Ishikawa (cell line): ENCODE data around the gene RPS5.

Experiments used
- CEBPB ChIP-seq: IDR thresholded peaks from 2 replicates; pipeline ENCODE4 v1.6.1; 2012
- CREB1 ChIP-seq: IDR thresholded peaks from 2 replicates; pipeline ENCODE4 v1.6.1; 2012; ENCODE audit warnings: low read depth
- EGR1 ChIP-seq: IDR thresholded peaks from 2 replicates; pipeline ENCODE4 v1.6.1; 2012
- EP300 ChIP-seq: IDR thresholded peaks from 2 replicates; pipeline ENCODE4 v1.6.1; 2012; ENCODE audit warnings: borderline replicate concordance
- FOXM1 ChIP-seq: IDR thresholded peaks from 2 replicates; pipeline ENCODE4 v1.6.1; 2012; ENCODE audit warnings: low read depth, borderline replicate concordance
- NFIC ChIP-seq: IDR thresholded peaks from 2 replicates; pipeline ENCODE4 v1.6.1; 2012
- RAD21 ChIP-seq: IDR thresholded peaks from 2 replicates; pipeline ENCODE4 v1.6.1; 2012; ENCODE audit warnings: low read depth
- TAF1 ChIP-seq: IDR thresholded peaks from 2 replicates; pipeline ENCODE4 v1.6.1; 2012; ENCODE audit warnings: low read depth, mild to moderate bottlenecking
- TCF12 ChIP-seq: IDR thresholded peaks from 2 replicates; pipeline ENCODE4 v1.6.1; 2012; ENCODE audit warnings: low read depth
- TEAD4 ChIP-seq: IDR thresholded peaks from 2 replicates; pipeline ENCODE4 v1.6.1; 2012
- YY1 ChIP-seq: IDR thresholded peaks from 2 replicates; pipeline ENCODE4 v1.6.1; 2012; ENCODE audit warnings: low read depth
- ZBTB7A ChIP-seq: IDR thresholded peaks from 2 replicates; pipeline ENCODE4 v1.6.1; 2012; ENCODE audit warnings: low read depth
- TF ChIP-seq, protein P1 (sequence below): IDR thresholded peaks from 2 replicates; pipeline ENCODE4 v1.6.1; 2012; ENCODE audit warnings: low read depth, mild to moderate bottlenecking
- TF ChIP-seq, protein P2 (sequence below): IDR thresholded peaks from 2 replicates; pipeline ENCODE4 v1.6.1; 2012
- TF ChIP-seq, protein P3 (sequence below): IDR thresholded peaks from 2 replicates; pipeline ENCODE4 v1.6.1; 2012

RPS5 gene

DNA sequence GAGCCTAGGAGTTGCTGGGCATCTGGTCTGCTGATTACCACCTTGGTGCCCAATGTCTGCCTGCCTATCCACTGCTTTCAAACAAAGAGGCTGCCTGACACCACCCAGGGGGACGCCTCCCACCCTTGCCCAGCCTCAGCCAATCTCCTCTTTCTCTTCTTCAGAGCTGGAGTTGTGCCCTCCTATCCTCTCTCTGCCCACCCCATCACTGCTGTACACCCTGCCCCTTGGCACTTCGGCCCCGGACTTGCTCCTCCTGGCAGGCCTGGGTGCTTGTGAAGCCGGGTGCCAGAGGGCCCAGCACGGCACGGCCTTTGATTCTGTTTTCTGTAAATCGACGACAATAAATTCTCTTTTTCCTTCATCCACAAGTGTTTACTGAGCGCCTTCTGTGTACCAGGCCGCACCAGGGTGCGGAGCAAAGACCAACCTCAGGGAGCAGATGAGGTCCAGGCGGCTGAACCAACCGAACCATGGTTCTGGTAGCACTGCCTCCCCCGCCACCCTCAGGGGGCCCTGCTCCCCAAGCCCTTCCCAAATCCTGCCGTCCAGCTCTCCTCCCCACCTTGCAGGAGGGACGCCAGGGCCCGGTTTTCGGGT is 13.3 kb downstream of the RPS5 start:
- TF ChIP-seq ZBTB7A (no peak), YY1 (no peak), NFIC (no peak), TEAD4 (no peak), CEBPB (no peak), TAF1 (no peak), FOXM1 (no peak), CREB1 (no peak), EP300 (no peak), TCF12 (no peak), EGR1 (no peak)
- TF ChIP-seq, protein P1, sequence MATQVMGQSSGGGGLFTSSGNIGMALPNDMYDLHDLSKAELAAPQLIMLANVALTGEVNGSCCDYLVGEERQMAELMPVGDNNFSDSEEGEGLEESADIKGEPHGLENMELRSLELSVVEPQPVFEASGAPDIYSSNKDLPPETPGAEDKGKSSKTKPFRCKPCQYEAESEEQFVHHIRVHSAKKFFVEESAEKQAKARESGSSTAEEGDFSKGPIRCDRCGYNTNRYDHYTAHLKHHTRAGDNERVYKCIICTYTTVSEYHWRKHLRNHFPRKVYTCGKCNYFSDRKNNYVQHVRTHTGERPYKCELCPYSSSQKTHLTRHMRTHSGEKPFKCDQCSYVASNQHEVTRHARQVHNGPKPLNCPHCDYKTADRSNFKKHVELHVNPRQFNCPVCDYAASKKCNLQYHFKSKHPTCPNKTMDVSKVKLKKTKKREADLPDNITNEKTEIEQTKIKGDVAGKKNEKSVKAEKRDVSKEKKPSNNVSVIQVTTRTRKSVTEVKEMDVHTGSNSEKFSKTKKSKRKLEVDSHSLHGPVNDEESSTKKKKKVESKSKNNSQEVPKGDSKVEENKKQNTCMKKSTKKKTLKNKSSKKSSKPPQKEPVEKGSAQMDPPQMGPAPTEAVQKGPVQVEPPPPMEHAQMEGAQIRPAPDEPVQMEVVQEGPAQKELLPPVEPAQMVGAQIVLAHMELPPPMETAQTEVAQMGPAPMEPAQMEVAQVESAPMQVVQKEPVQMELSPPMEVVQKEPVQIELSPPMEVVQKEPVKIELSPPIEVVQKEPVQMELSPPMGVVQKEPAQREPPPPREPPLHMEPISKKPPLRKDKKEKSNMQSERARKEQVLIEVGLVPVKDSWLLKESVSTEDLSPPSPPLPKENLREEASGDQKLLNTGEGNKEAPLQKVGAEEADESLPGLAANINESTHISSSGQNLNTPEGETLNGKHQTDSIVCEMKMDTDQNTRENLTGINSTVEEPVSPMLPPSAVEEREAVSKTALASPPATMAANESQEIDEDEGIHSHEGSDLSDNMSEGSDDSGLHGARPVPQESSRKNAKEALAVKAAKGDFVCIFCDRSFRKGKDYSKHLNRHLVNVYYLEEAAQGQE = no peak
- TF ChIP-seq, protein P2, sequence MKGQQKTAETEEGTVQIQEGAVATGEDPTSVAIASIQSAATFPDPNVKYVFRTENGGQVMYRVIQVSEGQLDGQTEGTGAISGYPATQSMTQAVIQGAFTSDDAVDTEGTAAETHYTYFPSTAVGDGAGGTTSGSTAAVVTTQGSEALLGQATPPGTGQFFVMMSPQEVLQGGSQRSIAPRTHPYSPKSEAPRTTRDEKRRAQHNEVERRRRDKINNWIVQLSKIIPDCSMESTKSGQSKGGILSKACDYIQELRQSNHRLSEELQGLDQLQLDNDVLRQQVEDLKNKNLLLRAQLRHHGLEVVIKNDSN = no peak
- TF ChIP-seq, protein P3, sequence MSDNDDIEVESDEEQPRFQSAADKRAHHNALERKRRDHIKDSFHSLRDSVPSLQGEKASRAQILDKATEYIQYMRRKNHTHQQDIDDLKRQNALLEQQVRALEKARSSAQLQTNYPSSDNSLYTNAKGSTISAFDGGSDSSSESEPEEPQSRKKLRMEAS = no peak

DNA sequence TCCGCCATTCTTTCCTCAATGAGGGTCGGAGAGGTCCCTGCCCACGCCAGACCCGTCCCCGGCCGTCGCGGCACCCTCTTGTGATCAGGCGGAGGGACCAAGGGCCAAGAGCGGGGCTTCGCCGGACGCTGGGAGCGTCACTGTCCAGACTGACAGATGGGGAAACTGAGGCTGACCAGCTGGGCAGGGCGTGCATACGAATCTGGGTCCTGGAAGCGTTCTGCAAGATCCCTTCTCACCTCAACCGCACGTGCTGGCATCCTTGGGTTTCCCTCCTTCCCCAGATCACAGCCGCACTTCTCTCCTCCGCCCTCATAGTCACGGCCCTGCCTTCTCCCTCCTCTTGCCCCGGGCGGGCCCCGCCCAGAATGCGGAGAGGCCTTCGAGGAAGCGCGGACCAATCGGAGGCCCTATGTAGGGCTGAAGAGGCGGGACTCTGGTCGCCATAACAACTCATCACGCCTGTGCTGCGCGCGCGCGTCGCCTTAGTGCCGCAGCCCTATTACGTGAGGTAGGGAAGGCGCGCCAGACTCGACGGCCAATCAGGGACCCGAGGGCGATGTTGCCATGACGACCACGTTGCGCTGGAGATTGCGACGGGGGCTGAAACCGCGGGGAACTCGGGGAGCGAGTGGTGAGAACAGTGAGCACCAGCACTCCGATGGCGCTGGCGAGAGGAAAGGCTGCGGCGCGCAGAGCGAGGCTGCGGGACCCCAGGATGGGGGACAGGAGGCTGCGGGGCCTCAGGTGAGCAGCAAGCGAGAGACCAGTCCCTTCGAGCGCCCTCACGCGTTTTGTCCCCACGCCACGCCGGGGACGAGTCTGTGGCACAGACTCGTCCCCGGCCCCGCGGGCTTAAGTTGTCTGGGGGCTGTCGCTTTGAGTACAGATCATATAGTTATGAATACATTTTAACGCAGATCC is 14.1 kb downstream of the RPS5 start:
- TF ChIP-seq CEBPB (no peak), FOXM1 (0 out of 2 replicates have a peak, but pooled peaks have one; percentile 25), CREB1 (peak; percentile 69; the same call in 1 of the 2 replicates), TCF12 (no peak), EP300 (no peak), YY1 (peak; percentile 69), ZBTB7A (no peak), EGR1 (peak; percentile 15; the same call in 1 of the 2 replicates), TAF1 (peak; percentile 87), RAD21 (no peak), NFIC (no peak), TEAD4 (0 out of 2 replicates have a peak, but pooled peaks have one; percentile 7)
- TF ChIP-seq, protein P3 = peak; percentile 97
- TF ChIP-seq, protein P2 = 0 out of 2 replicates have a peak, but pooled peaks have one; percentile 20
- TF ChIP-seq, protein P1 = no peak

DNA sequence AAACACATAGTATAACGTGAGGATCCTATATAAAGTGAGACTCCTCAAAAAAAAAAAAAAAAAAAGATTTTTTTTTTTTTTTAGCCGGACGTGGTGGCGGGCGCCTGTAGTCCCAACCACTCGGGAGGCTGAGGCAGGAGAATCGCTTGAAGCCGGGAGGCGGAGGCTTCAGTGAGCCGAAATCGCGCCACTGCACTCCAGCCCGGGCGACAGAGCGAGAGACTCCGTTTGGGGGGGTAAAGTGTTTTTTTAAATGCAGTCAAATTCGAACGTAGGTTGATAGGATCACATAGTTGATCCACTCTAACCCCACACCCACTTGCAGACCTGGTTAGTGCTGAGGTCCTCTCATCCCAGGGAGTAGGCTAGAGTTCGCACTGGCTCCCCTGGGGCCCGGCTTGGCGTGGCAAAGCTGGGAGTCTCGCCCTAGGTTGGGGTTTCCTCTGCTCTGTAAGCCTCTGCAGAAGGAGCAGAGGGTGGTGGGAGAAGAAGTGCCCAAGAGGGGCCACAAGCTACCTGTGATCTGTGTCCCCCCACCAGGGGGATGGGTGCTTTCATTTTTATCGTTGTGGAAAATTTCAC is 14.9 kb downstream of the RPS5 start:
- TF ChIP-seq, protein P2 = no peak
- TF ChIP-seq TEAD4 (no peak), EP300 (no peak), TAF1 (no peak), CREB1 (no peak), ZBTB7A (no peak), NFIC (no peak)
- TF ChIP-seq, protein P3 = no peak

DNA sequence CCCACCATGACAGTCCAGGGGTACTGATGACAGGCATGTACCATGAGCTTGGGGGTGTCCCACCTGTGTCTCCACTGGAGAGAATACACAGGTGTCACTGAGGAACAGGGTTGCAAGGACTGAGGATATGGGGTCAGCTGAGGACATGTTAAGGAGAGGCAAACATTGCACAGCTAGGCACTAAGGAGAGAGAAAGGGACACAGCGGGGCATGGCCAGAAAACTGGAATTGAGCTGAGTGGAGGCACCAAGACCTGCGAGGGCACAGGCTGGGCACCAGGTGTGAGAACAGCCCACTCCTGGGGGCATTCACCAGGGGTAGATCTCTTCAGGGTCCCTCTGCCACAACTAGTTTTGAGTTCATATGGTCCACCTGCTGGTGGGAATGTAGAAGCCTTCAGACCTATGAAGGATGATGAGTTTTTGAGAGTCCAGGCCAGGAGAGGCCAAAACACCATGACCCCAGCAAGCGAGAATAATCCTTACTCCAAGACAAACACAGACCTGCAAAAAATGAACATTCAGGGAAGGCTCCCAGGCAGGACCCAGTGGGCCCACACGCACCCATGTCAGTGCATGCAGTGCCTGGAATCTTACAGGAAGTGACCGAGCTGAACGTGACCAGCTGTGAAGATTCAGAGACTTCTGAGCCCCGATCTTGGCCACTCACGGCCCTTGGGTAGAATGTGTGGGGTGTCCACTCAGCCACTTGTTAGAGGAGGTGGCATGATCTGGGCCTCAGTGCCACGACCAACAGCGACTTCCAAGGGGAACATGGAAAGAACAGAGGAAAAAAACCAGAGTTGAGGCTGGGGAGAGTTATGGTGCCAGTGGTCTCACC is 20.0 kb downstream of the RPS5 start:
- no peak for TF ChIP-seq ZBTB7A
- peak; percentile 64 for TF ChIP-seq TEAD4
